Mesenchymal stem cell (in vitro differentiated cells and primary cell): ENCODE measurements around the gene HHIPL1.

Source experiments
- DNase-seq: peaks from one replicate; pipeline ENCODE4 v3.0.0-alpha.2; 2013
- H2AFZ ChIP-seq: one replicate; pipeline ENCODE4 v1.6.1; 2013; ENCODE audit warnings: low read depth, mild to moderate bottlenecking, control low read depth, inconsistent platforms, low read length, moderate library complexity
- H2AK5ac ChIP-seq: 2 replicates; pipeline ENCODE4 v1.6.1; 2013; ENCODE audit warnings: low read length, moderate library complexity, mild to moderate bottlenecking, inconsistent platforms; ENCODE audit not compliant: severe bottlenecking
- H2BK120ac ChIP-seq: one replicate; pipeline ENCODE4 v1.6.1; 2013; ENCODE audit warnings: low read depth, mild to moderate bottlenecking, inconsistent platforms, low read length, moderate library complexity
- H2BK12ac ChIP-seq, 2 experiments: one replicate each; pipeline ENCODE4 v1.6.1; 2013; ENCODE audit warnings: inconsistent platforms in 2 of 2, low read length in 2 of 2, mild to moderate bottlenecking in 2 of 2, moderate library complexity in 2 of 2, control low read depth in 1 of 2
- H2BK15ac ChIP-seq: one replicate; pipeline ENCODE4 v1.6.1; 2013; ENCODE audit warnings: mild to moderate bottlenecking, low read depth, inconsistent platforms; ENCODE audit not compliant: poor library complexity, severe bottlenecking
- H2BK5ac ChIP-seq: 2 replicates; pipeline ENCODE4 v1.6.1; 2013; ENCODE audit warnings: low read depth, mild to moderate bottlenecking, low read length, control low read depth, inconsistent platforms; ENCODE audit not compliant: poor library complexity, severe bottlenecking
- H3K14ac ChIP-seq, 2 experiments: one replicate each; pipeline ENCODE4 v1.6.1; 2013; ENCODE audit warnings: inconsistent platforms in 2 of 2, low read length in 2 of 2, control low read depth in 1 of 2, mild to moderate bottlenecking in 1 of 2, moderate library complexity in 1 of 2
- H3K18ac ChIP-seq, 2 experiments: one replicate each; pipeline ENCODE4 v1.6.1; 2013; ENCODE audit warnings: inconsistent platforms in 2 of 2, low read length in 2 of 2, control low read depth in 1 of 2, low read depth in 1 of 2, mild to moderate bottlenecking in 1 of 2
- H3K23ac ChIP-seq, 2 experiments: one replicate each; pipeline ENCODE4 v1.6.1; 2013; ENCODE audit warnings: inconsistent platforms in 2 of 2, low read length in 2 of 2, mild to moderate bottlenecking in 2 of 2, moderate library complexity in 2 of 2, control low read depth in 1 of 2
- H3K27ac ChIP-seq: 2 replicates; pipeline ENCODE4 v1.5.1; 2013; ENCODE audit warnings: mild to moderate bottlenecking, moderate library complexity, low read length, control low read depth, inconsistent platforms; ENCODE audit not compliant: poor library complexity, severe bottlenecking
- H3K27me3 ChIP-seq, 2 experiments: 2 replicates each; pipeline versions ENCODE4 v1.6.1 to v1.7.0; 2013; ENCODE audit warnings: low read length in 2 of 2, mild to moderate bottlenecking in 2 of 2, moderate library complexity in 2 of 2, control low read depth in 1 of 2, inconsistent platforms in 1 of 2; ENCODE audit not compliant: control insufficient read depth in 1 of 2, insufficient read depth in 1 of 2
- H3K36me3 ChIP-seq, 2 experiments: 2 replicates each; pipeline versions ENCODE4 v1.6.1 to v1.7.0; 2013; ENCODE audit warnings: low read length in 2 of 2, control low read depth in 1 of 2, inconsistent platforms in 1 of 2, low read depth in 1 of 2, mild to moderate bottlenecking in 1 of 2; ENCODE audit not compliant: insufficient read depth in 2 of 2, control insufficient read depth in 1 of 2
- H3K4ac ChIP-seq, 2 experiments: one replicate each; pipeline ENCODE4 v1.6.1; 2013; ENCODE audit warnings: inconsistent platforms in 2 of 2, low read length in 2 of 2, mild to moderate bottlenecking in 2 of 2, moderate library complexity in 2 of 2, control low read depth in 1 of 2, low read depth in 1 of 2
- H3K4me1 ChIP-seq: 2 replicates; pipeline ENCODE4 v1.6.1; 2013; ENCODE audit warnings: low read depth, low read length, control low read depth; ENCODE audit not compliant: control insufficient read depth, insufficient read depth
- H3K4me2 ChIP-seq: 2 replicates; pipeline ENCODE4 v1.6.1; 2013; ENCODE audit warnings: low read length, mild to moderate bottlenecking, inconsistent platforms; ENCODE audit not compliant: poor library complexity, severe bottlenecking
- H3K4me3 ChIP-seq, 2 experiments: 2 replicates each; pipeline versions ENCODE4 v1.5.1 to v1.7.0; 2013; ENCODE audit warnings: low read length in 2 of 2, mild to moderate bottlenecking in 2 of 2, control low read depth in 1 of 2, low read depth in 1 of 2; ENCODE audit not compliant: insufficient read depth in 1 of 2
- H3K79me1 ChIP-seq: replicated peaks from 2 replicates; pipeline ENCODE4 v1.6.1; 2013; ENCODE audit warnings: mild to moderate bottlenecking, control low read depth, low read length, inconsistent platforms; ENCODE audit not compliant: poor library complexity, severe bottlenecking
- H3K9ac ChIP-seq: 2 replicates; pipeline ENCODE4 v1.7.0; 2013; ENCODE audit warnings: mild to moderate bottlenecking, low read length, moderate library complexity
- H3K9me3 ChIP-seq: 2 replicates; pipeline ENCODE4 v1.7.0; 2013; ENCODE audit warnings: mild to moderate bottlenecking, low read length; ENCODE audit not compliant: control insufficient read depth
- H4K8ac ChIP-seq: one replicate; pipeline ENCODE4 v1.6.1; 2013; ENCODE audit warnings: inconsistent platforms, mild to moderate bottlenecking, low read length, moderate library complexity
- H4K91ac ChIP-seq: one replicate; pipeline ENCODE4 v1.6.1; 2013; ENCODE audit warnings: mild to moderate bottlenecking, low read length, inconsistent platforms
- WGBS: methylation state at CpG from one replicate; pipeline ENCODE4 v1.1.7; 2013; ENCODE audit warnings: mixed read lengths; 5-methylcytosine and 5-hydroxymethylcytosine counted together

HHIPL1 gene

DNA sequence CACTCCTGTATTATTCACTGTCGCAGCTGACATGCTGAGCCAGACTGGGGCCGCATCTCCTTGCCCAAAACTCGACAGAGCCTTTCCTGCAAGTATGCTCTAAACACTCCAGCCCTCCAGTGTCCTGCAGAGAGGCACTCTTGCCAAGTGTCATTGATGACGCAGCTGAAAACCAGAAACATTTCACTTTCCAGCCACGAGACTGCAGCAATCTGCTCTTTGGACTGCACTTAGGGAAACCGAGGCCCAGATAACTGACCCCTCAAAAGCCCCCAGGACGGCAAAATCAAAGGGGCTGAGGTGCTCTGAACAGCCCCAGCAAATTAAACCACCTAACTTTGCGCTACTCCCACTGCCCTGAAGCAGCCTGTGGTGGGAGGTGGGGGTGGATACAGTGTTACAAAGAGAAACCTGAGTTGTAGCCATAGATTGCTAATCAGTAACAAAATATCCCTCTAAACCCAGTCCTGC lies 43.5 kb upstream of the HHIPL1 start:
- peaks cover 39% of the 10 kb centered on the region for H3K4me1 ChIP-seq
- H3K4ac ChIP-seq: no peak overlapping the region
- no peak overlapping the region for H3K23ac ChIP-seq
- peak overlapping the region; percentile 10 for H2AFZ ChIP-seq
- H2BK120ac ChIP-seq: no peak overlapping the region
- peak overlapping the region; percentile 24 for H3K4me2 ChIP-seq
- peak overlapping the region; percentile 17 for H2AK5ac ChIP-seq
- H3K79me1 ChIP-seq: peaks cover 16% of the 10 kb centered on the region
- H3K27ac ChIP-seq: no peak overlapping the region
- no peak for DNase-seq
- H2BK15ac ChIP-seq: no peak overlapping the region
- H3K14ac ChIP-seq: no peak overlapping the region
- H2BK5ac ChIP-seq: no peak overlapping the region
- H4K91ac ChIP-seq: no peak overlapping the region
- H3K27me3 ChIP-seq: peaks cover 14 to 66% of the 10 kb centered on the region in 2 experiments
- H3K36me3 ChIP-seq: peaks cover 0 to 7% of the 10 kb centered on the region in 2 experiments
- no peak overlapping the region for H3K18ac ChIP-seq
- H3K9me3 ChIP-seq: no peaks in the 10 kb centered on the region
- H3K9ac ChIP-seq: no peak overlapping the region
- H4K8ac ChIP-seq: no peak overlapping the region
- peak overlapping the region in 1 of 2 experiments; percentile 22 for H2BK12ac ChIP-seq
- WGBS: 67% methylated on average over 6 of the region's 8 CpGs
- no peak overlapping the region for H3K4me3 ChIP-seq

- Histone ChIP-seq H3K4ac (no peak overlapping the region), H3K27ac (no peak overlapping the region), H3K14ac (no peak overlapping the region), H3K79me1 (peaks cover 16% of the 10 kb centered on the region), H3K4me1 (peaks cover 37% of the 10 kb centered on the region), H3K4me2 (no peak overlapping the region), H3K9ac (no peak overlapping the region), H3K4me3 (no peak overlapping the region), H3K18ac (no peak overlapping the region), H3K36me3 (peaks cover 0 to 7% of the 10 kb centered on the region in 2 experiments), H4K91ac (no peak overlapping the region), H2BK5ac (no peak overlapping the region), H2BK15ac (no peak overlapping the region), H3K9me3 (no peaks in the 10 kb centered on the region), H2AK5ac (no peak overlapping the region), H2BK12ac (no peak overlapping the region), H3K23ac (no peak overlapping the region), H4K8ac (peak overlapping the region; percentile 3), H2AFZ (no peak overlapping the region), H2BK120ac (no peak overlapping the region), H3K27me3 (peaks cover 14 to 65% of the 10 kb centered on the region in 2 experiments)
- WGBS: 32% methylated on average over 18 of the region's 18 CpGs
- no peak for DNase-seq
Measured at GRCh38 chr14:99602054-99602787, 42.7 kb upstream of the HHIPL1 start.

DNA sequence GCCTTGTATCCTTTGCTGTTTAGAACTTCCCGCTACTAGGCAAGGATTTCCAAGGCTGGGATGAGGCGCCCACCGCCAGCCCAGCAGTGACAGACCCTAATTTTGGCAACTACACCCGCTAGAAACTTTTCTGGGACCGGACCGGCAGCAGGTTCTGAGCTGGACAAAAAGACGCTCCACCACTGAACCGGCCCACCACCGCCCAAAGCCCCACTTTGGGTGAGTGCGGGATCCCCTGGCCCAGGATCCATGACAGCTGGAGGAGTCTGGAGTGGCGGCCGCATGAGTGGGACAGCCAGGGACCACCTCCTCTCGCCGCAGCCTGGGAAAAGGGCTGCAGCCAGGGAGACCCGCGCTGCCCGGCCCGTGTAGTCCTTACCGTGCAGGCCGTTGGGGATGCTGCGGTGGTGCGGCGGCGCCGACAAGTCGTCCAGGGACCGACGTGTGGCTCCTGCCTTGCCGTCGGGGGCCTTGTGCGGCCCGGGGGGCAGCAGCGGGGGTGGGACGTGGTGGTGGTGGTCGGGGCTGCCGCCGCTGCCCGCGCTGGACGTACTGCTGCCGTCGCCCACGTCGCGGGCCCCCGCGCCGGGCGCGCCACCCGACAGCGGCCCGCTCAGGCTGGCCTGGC lies 42.0 kb upstream of the HHIPL1 start:
- H4K8ac ChIP-seq: peak overlapping the region; percentile 54
- no peak overlapping the region for H2AK5ac ChIP-seq
- H3K14ac ChIP-seq: no peak overlapping the region
- H3K9ac ChIP-seq: no peak overlapping the region
- peaks cover 37% of the 10 kb centered on the region for H3K4me1 ChIP-seq
- H2BK120ac ChIP-seq: no peak overlapping the region
- no peak overlapping the region for H3K4ac ChIP-seq
- 20% methylated on average over 19 of the region's 53 CpGs for WGBS
- H2BK5ac ChIP-seq: no peak overlapping the region
- peak overlapping the region in 1 of 2 experiments; percentile 14 for H3K23ac ChIP-seq
- H3K36me3 ChIP-seq: peaks cover 0 to 7% of the 10 kb centered on the region in 2 experiments
- H3K27ac ChIP-seq: no peak overlapping the region
- peak overlapping the region; percentile 68 for H3K4me2 ChIP-seq
- H2BK15ac ChIP-seq: peak overlapping the region; percentile 3
- no peak overlapping the region for H3K18ac ChIP-seq
- peaks cover 14 to 64% of the 10 kb centered on the region in 2 experiments for H3K27me3 ChIP-seq
- no peak for DNase-seq
- H3K79me1 ChIP-seq: peaks cover 12% of the 10 kb centered on the region
- H2AFZ ChIP-seq: no peak overlapping the region
- H4K91ac ChIP-seq: peak overlapping the region; percentile 65
- H3K4me3 ChIP-seq: peak overlapping the region in 1 of 2 experiments; percentile 40
- no peaks in the 10 kb centered on the region for H3K9me3 ChIP-seq
- peak overlapping the region in 1 of 2 experiments; percentile 54 for H2BK12ac ChIP-seq
